GM12874 (cell line): ENCODE results near the gene TMF1.

Experiments used
- CTCF ChIP-seq: IDR thresholded peaks from 2 replicates; pipeline ENCODE4 v1.5.1; 2011; ENCODE audit warnings: low read depth, mild to moderate bottlenecking, control low read depth, low read length, moderate library complexity; ENCODE audit not compliant: insufficient read depth

The TMF1 gene

GRCh38 chr3:69052472-69052898 lies 352 bp upstream of the TMF1 start:
- TF ChIP-seq CTCF: no peak

GRCh38 chr3:69048990-69049389 lies 3.1 kb downstream of the TMF1 start:
- no peak for TF ChIP-seq CTCF

GRCh38 chr3:69044608-69045007 lies 7.5 kb downstream of the TMF1 start:
- no peak for TF ChIP-seq CTCF

GRCh38 chr3:69033470-69033869 lies 18.7 kb downstream of the TMF1 start:
- no peak for TF ChIP-seq CTCF

- no peak for TF ChIP-seq CTCF
Measured at GRCh38 chr3:69032737-69033136, 19.4 kb downstream of the TMF1 start.

- no peak for TF ChIP-seq CTCF
Measured at GRCh38 chr3:69032142-69032541, 20.0 kb downstream of the TMF1 start.

GRCh38 chr3:69031635-69032034 lies 20.5 kb downstream of the TMF1 start:
- no peak for TF ChIP-seq CTCF

GRCh38 chr3:69020857-69021256 lies 31.3 kb downstream of the TMF1 start:
- no peak for TF ChIP-seq CTCF
